Measurements from ENCODE around the gene AUTS2.

AUTS2 gene

GRCh38 chr7:70634610-70635068, 1036.4 kb downstream of the AUTS2 start:
- DNase-seq (ENCODE audit: low read depth): no peak

- no peak for DNase-seq (ENCODE audit: low read depth)
These were observed 1037.4 kb downstream of the AUTS2 start for GRCh38 chr7:70635633-70636032.

- no peak for DNase-seq (ENCODE audit: low read depth)
These were observed 1037.9 kb downstream of the AUTS2 start for GRCh38 chr7:70636169-70636568.

GRCh38 chr7:70637726-70638125, 1039.5 kb downstream of the AUTS2 start:
- DNase-seq (ENCODE audit: low read depth): no peak

GRCh38 chr7:70638158-70639107, 1040.2 kb downstream of the AUTS2 start:
- no peak for DNase-seq (ENCODE audit: low read depth)

- no peak for DNase-seq (ENCODE audit: low read depth)
These were observed 1042.1 kb downstream of the AUTS2 start for GRCh38 chr7:70640266-70640833.

- DNase-seq (ENCODE audit: low read depth): no peak
These were observed 1043.6 kb downstream of the AUTS2 start for GRCh38 chr7:70641882-70642281.

- no peak for DNase-seq (ENCODE audit: low read depth)
These were observed 1047.0 kb downstream of the AUTS2 start for GRCh38 chr7:70645279-70645678.

- no peak for DNase-seq (ENCODE audit: low read depth)
These were observed 1047.6 kb downstream of the AUTS2 start for GRCh38 chr7:70645876-70646351.

GRCh38 chr7:70646536-70647248, 1048.4 kb downstream of the AUTS2 start:
- no peak for DNase-seq (ENCODE audit: low read depth)

- peak; percentile 73 for DNase-seq (ENCODE audit: low read depth)
These were observed 1049.7 kb downstream of the AUTS2 start for GRCh38 chr7:70647801-70648498.

- DNase-seq (ENCODE audit: low read depth): peak; percentile 7
These were observed 1050.2 kb downstream of the AUTS2 start for GRCh38 chr7:70648499-70648861.

GRCh38 chr7:70649323-70649722, 1051.0 kb downstream of the AUTS2 start:
- no peak for DNase-seq (ENCODE audit: low read depth)

GRCh38 chr7:70654146-70654545, 1055.9 kb downstream of the AUTS2 start:
- no peak for DNase-seq (ENCODE audit: low read depth)

GRCh38 chr7:70654979-70655378, 1056.7 kb downstream of the AUTS2 start:
- no peak for DNase-seq (ENCODE audit: low read depth)

- no peak for DNase-seq (ENCODE audit: low read depth)
These were observed 1057.4 kb downstream of the AUTS2 start for GRCh38 chr7:70655694-70656093.

GRCh38 chr7:70657571-70657970, 1059.3 kb downstream of the AUTS2 start:
- no peak for DNase-seq (ENCODE audit: low read depth)

GRCh38 chr7:70657989-70658632, 1059.8 kb downstream of the AUTS2 start:
- DNase-seq (ENCODE audit: low read depth): no peak

- no peak for DNase-seq (ENCODE audit: low read depth)
These were observed 1061.0 kb downstream of the AUTS2 start for GRCh38 chr7:70659263-70659662.

GRCh38 chr7:70660154-70660818, 1062.0 kb downstream of the AUTS2 start:
- peak; percentile 29 for DNase-seq (ENCODE audit: low read depth)

GRCh38 chr7:70660819-70661191, 1062.5 kb downstream of the AUTS2 start:
- no peak for DNase-seq (ENCODE audit: low read depth)
